GM12878 (cell line): ENCODE results near the gene WDR41. TPM values are rescaled to one million over a fixed set of nuclear protein-coding genes. Genes with fewer than 3 reads are reported as not detected.

ENCODE experiments used
- ATAC-seq: fragments of 200-7000 bp; cut with Tn5 transposase; 3 replicates; pipeline ENCODE4 v1.9.1; 2020; ENCODE audit warnings: mild to moderate bottlenecking, moderate library complexity
- BruUV-seq: library from RNA; stranded (reverse); fragments of 400-500 nt; replicated peaks from 2 replicates; lab custom pipeline; 2021; lab: Mats Ljungman, UMichigan
- CTCF ChIA-PET: fragments of 300-600 bp; sonication (Branson Sonifier 250); formaldehyde crosslinking; extraction: SDS; loops from one replicate; lab custom pipeline; 2021; ENCODE audit warnings: inconsistent platforms; lab: Yijun Ruan, JAX
- POLR2A ChIA-PET: fragments of 350-600 bp; formaldehyde crosslinking; extraction: SDS; loops from one replicate; lab custom pipeline; 2021; ENCODE audit warnings: inconsistent platforms; lab: Charles Lee
- RAD21 ChIA-PET: fragments of 300-600 bp; sonication (Branson Sonifier 250); formaldehyde crosslinking; loops from one replicate; lab custom pipeline; 2023; ENCODE audit warnings: antibody characterized with exemption; ENCODE audit not compliant: unreplicated experiment; lab: Charles Lee
- SMC1A ChIA-PET: fragments of 300-600 bp; sonication (Branson Sonifier 250); formaldehyde crosslinking; loops from one replicate; lab custom pipeline; 2023; ENCODE audit not compliant: unreplicated experiment, uncharacterized antibody; lab: Charles Lee
- DNase-seq: peaks from one replicate; pipeline ENCODE4 v3.0.0-alpha.2; 2011; ENCODE audit warnings: low read depth, low spot score
- FAIRE-seq: peaks from 3 replicates; lab custom pipeline; 2011; peaks lifted over from hg19 to GRCh38; lab: Jason Lieb, UNC
- H2AFZ ChIP-seq: 2 replicates; pipeline ENCODE4 v1.6.0; 2011; ENCODE audit warnings: low read depth, low read length, control low read depth; ENCODE audit not compliant: control insufficient read depth
- H3K27ac ChIP-seq: 2 replicates; pipeline ENCODE4 v1.5.1; 2011; ENCODE audit warnings: control low read depth; ENCODE audit not compliant: control insufficient read depth, insufficient read depth
- H3K27me3 ChIP-seq, 2 experiments: replicated peaks in 1 of 2; 2 replicates each; pipeline versions ENCODE4 v1.6.0 to v1.6.1; 2011; ENCODE audit warnings: low read length in 1 of 2; ENCODE audit not compliant: control insufficient read depth in 2 of 2, insufficient read depth in 2 of 2
- H3K36me3 ChIP-seq, 2 experiments: 2 replicates each; pipeline ENCODE4 v1.5.1; 2011; ENCODE audit warnings: low read length in 1 of 2; ENCODE audit not compliant: control insufficient read depth in 2 of 2, insufficient read depth in 2 of 2
- H3K4me1 ChIP-seq: 2 replicates; pipeline ENCODE4 v1.6.1; 2011; ENCODE audit warnings: mild to moderate bottlenecking, low read length, moderate library complexity, mixed read lengths; ENCODE audit not compliant: control insufficient read depth, insufficient read depth
- H3K4me2 ChIP-seq: 2 replicates; pipeline ENCODE4 v1.6.0; 2011; ENCODE audit warnings: control low read depth; ENCODE audit not compliant: control insufficient read depth, insufficient read depth
- H3K4me3 ChIP-seq: fragments of 200-600 bp; sonication (generic); 2 replicates; pipeline ENCODE4 v1.5.1; 2016
- H3K79me2 ChIP-seq: 2 replicates; pipeline ENCODE4 v1.6.0; 2011; ENCODE audit warnings: low read length; ENCODE audit not compliant: control insufficient read depth, insufficient read depth
- H3K9ac ChIP-seq: 2 replicates; pipeline ENCODE4 v1.8.0; 2011; ENCODE audit warnings: low read length, control low read depth, mixed read lengths; ENCODE audit not compliant: control insufficient read depth, insufficient read depth
- H3K9me3 ChIP-seq: replicated peaks from 3 replicates; pipeline ENCODE4 v1.5.1; 2011; ENCODE audit warnings: mild to moderate bottlenecking, low read length; ENCODE audit not compliant: control insufficient read depth, insufficient read depth
- H4K20me1 ChIP-seq: 2 replicates; pipeline ENCODE4 v1.6.0; 2011; ENCODE audit not compliant: control insufficient read depth, insufficient read depth
- BHLHE40 ChIP-seq, 2 experiments: fragments of 450-650 bp in 1 of 2; IDR thresholded peaks; 2 replicates each; pipeline ENCODE4 v1.6.1; 2011 to 2017; ENCODE audit warnings: low read depth in 2 of 2, borderline replicate concordance in 1 of 2, improper control_type of control experiment in 1 of 2, low read length in 1 of 2, mild to moderate bottlenecking in 1 of 2
- E4F1 ChIP-seq: fragments of 450-650 bp; IDR thresholded peaks from 2 replicates; pipeline ENCODE4 v1.6.1; 2018; ENCODE audit warnings: borderline replicate concordance, mild to moderate bottlenecking; ENCODE audit not compliant: partially characterized antibody
- ESRRA ChIP-seq: IDR thresholded peaks from 2 replicates; pipeline ENCODE4 v1.6.1; 2012; ENCODE audit warnings: mild to moderate bottlenecking, low read length, improper control_type of control experiment
- KLF5 ChIP-seq: fragments of 450-650 bp; IDR thresholded peaks from 2 replicates; pipeline ENCODE4 v1.6.1; 2014; ENCODE audit warnings: mild to moderate bottlenecking; ENCODE audit not compliant: partially characterized antibody
- TARDBP ChIP-seq: IDR thresholded peaks from 2 replicates; pipeline ENCODE4 v1.6.1; 2016; ENCODE audit warnings: borderline replicate concordance
- WGBS: methylation state at CpG from one replicate; pipeline ENCODE4 v1.1.6; 2016; ENCODE audit warnings: low lambda C conversion rate; ENCODE audit not compliant: insufficient replicate concordance, insufficient coverage; ENCODE audit errors: missing lambda C conversion rate; 5-methylcytosine and 5-hydroxymethylcytosine counted together
- in situ Hi-C: fragments of 300-500 bp; cut with MboI; formaldehyde crosslinking; loops from 9 replicates; pipeline ENCODE4 v1.14.3; 2018; ENCODE audit warnings: mixed read lengths
- intact Hi-C: fragments of 100-400 bp; cut with micrococcal nuclease; formaldehyde crosslinking; loops from one replicate; pipeline ENCODE4 v1.14.2; 2022; ENCODE audit not compliant: unreplicated experiment
- polyA plus RNA-seq, 11 experiments: library from polyadenylated mRNA; depleted of rRNA in 4 of 11; unstranded in 6 of 11; stranded (reverse) in 5 of 11; fragments of >200 nt; fragmentation: Nextera tagmentation in 4 of 11; fragmentation: Illumina TruSeq in 1 of 11; extraction: Ambion mirVana in 4 of 11; extraction: Trizol in 1 of 11; gene quantifications; 1 replicate in 1 of 11; 2 replicates in 10 of 11; pipeline versions ENCODE4 v1.2.1 to v1.2.3, GENCODE V29; 2011 to 2016; ENCODE audit warnings: inconsistent platforms in 2 of 11, missing spikeins in 2 of 11, low read depth in 1 of 11
- total RNA-seq, 4 experiments: library from RNA; depleted of rRNA in 3 of 4; stranded (reverse); fragments of >200 nt in 3 of 4; fragmentation: Illumina TruSeq in 1 of 4; extraction: Trizol in 1 of 4; gene quantifications; 2 replicates each; pipeline versions ENCODE4 v1.2.1 to v1.2.3, GENCODE V29; 2013 to 2021

WDR41 gene
- total and polyA plus RNA-seq, 10 of the 15 experiments (the other 5 are each of a cell fraction or from before 2014, with no cell fraction given) = 60.0 to 124 (median 84.4) TPM

GRCh38 chr5:77402796-77403195 is 89.3 kb downstream of the WDR41 start:
- no peaks in the 10 kb centered on the region for H3K36me3 ChIP-seq
- no peak overlapping the region for H2AFZ ChIP-seq
- no peak for FAIRE-seq
- 93% methylated on average over 6 of the region's 6 CpGs for WGBS
- in situ Hi-C loops = no loop called here
- no TSS peak for BruUV-seq
- no peaks in the 10 kb centered on the region for H3K79me2 ChIP-seq
- H4K20me1 ChIP-seq = no peaks in the 10 kb centered on the region
- no peaks in the 10 kb centered on the region for H3K9me3 ChIP-seq
- no peak for ATAC-seq
- TF ChIP-seq BHLHE40 (IDR thresholded peaks at IDR 0.05; ENCODE audit: borderline replicate concordance in 1 of 2, low read depth in 2 of 2, low read length in 1 of 2) = no peak
- no peak overlapping the region for H3K4me3 ChIP-seq
- ChIA-PET CTCF (no interaction called here), RAD21 (no interaction called here), POLR2A (no interaction called here), SMC1A (interaction anchor here (1.4 kb wide), 1 partner anchor 258 kb away, joined by 3 read pairs; no protein-coding TSS in a partner anchor)
- intact Hi-C loops = no loop called here
- H3K9ac ChIP-seq = no peak overlapping the region
- H3K4me1 ChIP-seq = no peaks in the 10 kb centered on the region
- H3K27ac ChIP-seq = no peak overlapping the region
- H3K4me2 ChIP-seq = no peak overlapping the region
- DNase-seq = no peak
- H3K27me3 ChIP-seq = no peaks in the 10 kb centered on the region

- ATAC-seq (no peak), DNase-seq (no peak), FAIRE-seq (no peak)
- 40% methylated on average over 1 of the region's 1 CpG for WGBS
- POLR2A ChIA-PET = no interaction called here
- CTCF ChIA-PET = interaction anchor here (0.9 kb wide), 1 partner anchor 37 kb away, joined by 3 read pairs; no protein-coding TSS in a partner anchor
- Histone ChIP-seq H3K9ac (no peak overlapping the region), H3K36me3 (no peaks in the 10 kb centered on the region), H3K4me1 (no peaks in the 10 kb centered on the region), H4K20me1 (no peaks in the 10 kb centered on the region), H3K4me3 (no peak overlapping the region), H2AFZ (no peak overlapping the region), H3K4me2 (no peak overlapping the region), H3K27me3 (no peaks in the 10 kb centered on the region), H3K79me2 (no peaks in the 10 kb centered on the region), H3K27ac (no peak overlapping the region), H3K9me3 (no peaks in the 10 kb centered on the region)
- no peak for TF ChIP-seq KLF5
- TF ChIP-seq TARDBP = no peak
- TF ChIP-seq ESRRA = no peak
- TF ChIP-seq E4F1 = no peak
- in situ Hi-C loops = no loop called here
- SMC1A ChIA-PET = interaction anchor here (0.7 to 1.8 kb wide), 2 partner anchors 12 to 27 kb away, joined by 3 to 5 read pairs; no protein-coding TSS in a partner anchor
- intact Hi-C loops = no loop called here
- RAD21 ChIA-PET = no interaction called here
- BruUV-seq = no TSS peak
Measured at GRCh38 chr5:77400645-77401044, 91.5 kb downstream of the WDR41 start.
